Activated gamma-delta T cell (primary cell): ENCODE measurements around the gene PCP2.

ENCODE experiments used
- DNase-seq: peaks from one replicate; lab custom pipeline; 2025; lab: John Stamatoyannopoulos, UW
- total RNA-seq, 2 donors: gene quantifications; one replicate each; lab custom pipeline; 2026; lab: John Stamatoyannopoulos, UW

The PCP2 gene
- 3.1 to 4.3 reads per million in 2 donors for total RNA-seq

DNA sequence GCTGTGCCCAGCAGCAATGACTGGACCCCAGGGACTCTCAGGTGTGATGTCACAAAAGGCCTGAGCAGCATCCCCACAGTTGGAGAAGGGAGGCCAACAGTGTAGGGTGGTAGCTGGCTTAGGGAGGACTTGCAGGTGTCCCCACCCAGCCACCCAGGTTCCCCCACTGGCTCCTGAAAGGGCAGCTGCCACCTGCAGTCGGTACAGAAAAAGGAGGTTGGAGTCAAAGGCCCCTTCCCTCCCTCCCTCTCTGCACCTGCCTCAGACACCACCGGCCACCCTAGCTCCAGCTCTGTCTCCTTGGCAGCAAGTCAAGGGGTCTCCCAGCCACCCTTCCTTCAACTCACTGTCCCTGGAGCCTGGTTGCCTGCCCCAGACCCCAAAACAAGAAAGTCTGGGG, at the start of gene PCP2:
TSS of gene PCP2 (minus strand) at position 22 of the 400 bp plus-strand sequence. CDS start 262 bp downstream, outside the sequence.
- no peak for DNase-seq

- no peak for DNase-seq
Measured at GRCh38 chr19:7682175-7682855, 48.8 kb upstream of the PCP2 start.

DNA sequence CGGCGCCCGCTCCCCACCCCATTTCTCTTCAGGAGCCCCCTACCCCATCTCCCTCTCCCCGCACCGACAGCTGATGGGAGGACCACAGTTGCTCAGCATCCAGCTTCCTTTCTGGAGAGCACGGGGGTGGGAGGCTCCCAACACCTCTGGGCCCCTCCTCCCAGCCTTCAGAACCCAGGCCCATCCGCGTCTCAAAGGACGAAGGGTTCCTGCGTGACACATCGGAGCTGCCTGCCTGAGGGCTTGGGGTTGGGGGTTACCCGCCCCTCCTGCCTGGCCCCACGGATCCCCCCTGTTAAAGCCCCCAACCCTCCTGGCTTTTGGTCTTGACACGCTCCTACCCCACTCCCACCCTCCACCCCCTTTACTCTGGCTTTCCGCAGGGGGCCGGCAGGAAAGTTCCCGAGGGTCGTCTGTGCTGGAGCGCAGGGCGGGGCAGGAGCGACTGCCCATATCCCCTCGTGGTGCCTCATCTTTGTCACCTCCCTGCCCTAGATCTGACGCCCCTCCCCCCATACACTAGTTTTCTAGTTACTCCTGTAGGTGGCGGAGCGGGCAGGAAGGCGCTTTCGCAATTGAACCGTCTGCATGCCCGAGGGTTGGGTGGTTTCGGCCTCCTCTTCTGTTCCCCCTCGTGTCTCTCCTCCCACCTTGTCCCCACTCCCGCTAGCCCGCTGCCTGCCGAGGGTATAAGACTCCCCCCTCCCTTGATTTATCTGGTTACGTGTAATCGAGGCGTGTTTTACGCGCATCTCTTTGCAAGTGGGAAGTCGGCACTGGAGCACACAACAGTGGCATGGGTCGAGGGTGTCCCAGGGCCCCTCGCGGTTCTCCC, 48.0 kb upstream of the PCP2 start:
- DNase-seq: no peak

DNA sequence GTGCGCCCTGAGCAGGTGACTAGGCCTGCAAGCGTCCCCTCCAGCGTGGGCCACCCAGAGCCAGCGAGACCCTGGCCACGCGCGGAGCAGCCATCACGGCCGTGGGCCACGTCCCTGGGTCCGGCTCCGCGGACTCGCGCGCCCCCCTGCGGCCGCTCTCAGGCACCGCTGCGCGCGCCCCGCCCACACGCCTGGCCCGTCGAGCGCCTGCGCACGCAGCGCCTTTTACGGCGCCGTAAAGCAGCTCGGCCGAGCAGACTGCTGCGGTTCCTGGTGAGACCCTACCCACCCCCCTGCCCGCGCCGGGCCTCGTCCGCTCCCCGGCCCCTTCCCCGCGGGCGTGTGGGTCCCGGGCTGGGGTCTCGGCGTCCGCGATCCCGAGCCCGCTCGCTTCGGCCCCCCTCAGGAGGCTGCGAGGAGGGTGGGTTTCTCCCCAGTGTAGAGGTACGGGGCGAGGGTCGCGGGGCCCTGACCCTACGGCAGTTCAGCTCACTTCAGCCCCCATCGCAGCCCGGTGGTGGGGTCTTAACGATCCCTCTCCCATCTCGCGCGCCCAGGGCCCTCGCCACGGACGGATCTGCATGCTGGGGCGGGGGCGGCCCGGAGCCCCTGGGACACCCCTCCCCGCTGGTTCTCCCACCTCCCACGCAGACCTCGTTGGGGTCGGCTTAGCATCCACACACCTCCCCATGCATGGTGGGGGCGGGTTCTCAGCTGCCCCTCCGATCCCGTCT, 47.3 kb upstream of the PCP2 start, which contains the start of gene TRAPPC5:
TSS of gene TRAPPC5 (plus strand) at position 228 of the 734 bp plus-strand sequence. CDS start 1,421 bp downstream, outside the sequence.
- DNase-seq: peak; percentile 81

DNA sequence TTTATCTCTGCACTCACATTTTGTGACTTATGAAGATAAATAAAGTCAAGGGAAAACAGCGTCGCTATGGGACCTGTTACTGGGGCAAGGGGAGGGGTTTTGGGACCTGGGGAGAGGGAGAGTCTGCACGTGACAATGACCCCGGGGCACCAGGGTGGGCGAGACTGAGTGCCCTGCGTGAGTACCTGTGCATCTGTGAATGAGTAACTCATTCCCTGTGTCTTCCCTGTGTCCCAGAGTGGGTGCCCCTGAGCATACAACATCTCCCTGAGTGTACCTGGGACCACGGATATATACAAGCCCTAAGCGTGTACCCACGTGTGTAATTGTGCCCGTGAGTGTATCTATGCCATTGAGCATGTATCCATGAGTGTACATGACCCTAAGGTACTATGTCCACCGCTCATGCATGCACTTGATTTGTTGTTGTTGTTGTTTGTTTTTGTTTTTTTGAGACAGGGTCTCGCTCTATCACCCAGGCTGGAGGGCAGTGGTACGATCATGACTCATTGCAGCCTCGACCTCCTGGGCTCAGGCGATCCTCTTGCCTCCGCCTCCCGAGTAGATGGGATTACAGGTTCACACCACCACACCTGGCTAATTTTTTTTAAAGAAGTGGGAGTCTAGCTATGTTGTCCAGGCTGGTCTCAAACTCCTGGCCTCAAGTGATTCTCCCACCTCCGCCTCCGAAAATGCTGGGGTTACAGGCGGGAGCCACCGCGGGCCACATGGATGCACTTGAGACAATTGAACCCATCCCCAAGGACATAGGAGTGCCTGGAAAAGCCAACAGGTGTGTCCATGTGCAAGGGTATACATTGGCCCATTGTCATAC, 46.5 kb upstream of the PCP2 start:
- no peak for DNase-seq

DNA sequence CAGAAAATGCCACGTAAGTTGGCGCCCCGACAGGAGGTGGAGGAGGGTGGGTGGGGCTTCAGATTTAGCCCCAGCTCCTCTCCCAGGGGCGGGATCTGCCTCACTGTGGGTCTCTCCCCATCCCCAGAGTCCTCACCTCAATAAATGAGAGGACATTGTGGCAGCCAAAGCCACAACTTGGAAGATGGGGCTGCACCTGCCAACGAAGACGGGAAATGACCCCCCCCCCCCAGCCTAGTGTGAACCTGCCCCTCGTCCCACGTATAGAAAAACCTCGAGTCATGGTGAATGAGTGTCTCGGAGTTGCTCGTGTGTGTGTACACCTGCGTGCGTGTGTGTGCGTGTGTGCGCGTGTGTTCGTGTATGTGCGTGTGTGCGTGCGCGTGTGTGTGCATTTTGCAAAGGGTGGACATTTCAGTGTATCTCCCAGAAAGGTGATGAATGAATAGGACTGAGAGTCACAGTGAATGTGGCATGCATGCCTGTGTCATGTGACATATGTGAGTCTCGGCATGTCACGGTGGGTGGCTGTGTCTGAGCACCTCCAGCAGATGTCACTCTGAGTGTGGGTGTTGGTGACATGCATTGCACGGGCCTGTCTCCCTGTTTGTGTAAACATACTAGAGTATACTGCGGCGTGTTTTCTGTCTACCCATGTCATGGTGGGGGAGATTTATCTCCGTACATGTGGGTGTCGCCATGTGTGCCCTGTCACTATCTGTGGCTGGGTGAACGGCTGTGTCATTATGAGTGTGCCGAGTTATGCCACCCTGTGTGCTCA, 45.6 kb upstream of the PCP2 start:
- no peak for DNase-seq

DNA sequence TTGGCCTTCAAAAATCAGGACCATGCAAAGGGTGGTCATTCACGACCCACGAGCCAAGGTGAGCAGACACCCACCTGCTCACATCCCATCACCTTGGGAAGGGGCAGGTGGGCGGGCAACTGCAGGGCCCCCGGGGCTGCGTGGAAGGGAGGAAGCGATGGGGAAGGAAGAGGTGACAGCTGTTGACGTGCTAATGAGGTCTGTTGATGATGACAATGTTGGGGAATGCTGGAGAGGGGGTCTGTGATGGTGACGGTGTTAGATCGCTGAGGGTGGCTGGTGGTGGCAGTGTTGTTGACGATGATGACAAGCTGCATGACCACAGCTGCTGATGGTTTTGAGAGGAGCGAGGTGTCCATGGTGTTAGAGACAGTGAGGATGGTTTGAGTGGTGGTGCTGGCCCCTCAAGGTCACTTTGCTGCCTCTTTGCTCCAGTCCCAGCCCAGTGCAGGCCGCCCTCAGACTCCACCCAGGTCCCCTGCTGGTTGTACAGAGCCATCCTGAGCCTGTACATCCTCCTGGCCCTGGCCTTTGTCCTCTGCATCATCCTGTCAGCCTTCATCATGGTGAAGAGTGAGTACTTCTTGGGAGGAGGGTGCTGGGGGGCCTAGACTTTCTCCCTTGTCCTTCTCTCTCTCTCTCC, 44.3 kb upstream of the PCP2 start:
- DNase-seq: no peak

DNA sequence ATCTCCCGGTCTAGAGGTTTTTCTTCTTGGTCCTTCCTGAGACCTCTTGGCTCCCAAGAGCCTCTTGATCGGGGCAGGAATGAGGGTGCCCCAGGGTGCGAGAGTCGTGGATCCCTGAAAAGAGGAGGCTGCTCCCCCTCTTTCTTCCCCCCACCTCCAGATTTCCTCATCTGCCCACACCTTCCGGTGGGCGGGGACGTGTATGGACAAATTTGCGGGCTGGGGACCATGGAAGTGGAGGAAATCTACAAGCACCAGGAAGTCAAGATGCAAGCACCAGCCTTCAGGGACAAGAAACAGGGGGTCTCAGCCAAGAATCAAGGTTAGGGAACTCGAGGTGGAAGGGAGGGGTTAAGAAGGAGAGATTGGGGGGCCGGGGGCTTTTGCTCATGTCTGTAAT, 43.3 kb upstream of the PCP2 start, which contains the start of gene MCEMP1:
TSS of gene MCEMP1 (plus strand) at position 237 of the 400 bp plus-strand sequence. CDS start at position 268, 31 bp downstream.
- no peak for DNase-seq

GRCh38 chr19:7676376-7676775, 42.9 kb upstream of the PCP2 start:
- DNase-seq: no peak

DNA sequence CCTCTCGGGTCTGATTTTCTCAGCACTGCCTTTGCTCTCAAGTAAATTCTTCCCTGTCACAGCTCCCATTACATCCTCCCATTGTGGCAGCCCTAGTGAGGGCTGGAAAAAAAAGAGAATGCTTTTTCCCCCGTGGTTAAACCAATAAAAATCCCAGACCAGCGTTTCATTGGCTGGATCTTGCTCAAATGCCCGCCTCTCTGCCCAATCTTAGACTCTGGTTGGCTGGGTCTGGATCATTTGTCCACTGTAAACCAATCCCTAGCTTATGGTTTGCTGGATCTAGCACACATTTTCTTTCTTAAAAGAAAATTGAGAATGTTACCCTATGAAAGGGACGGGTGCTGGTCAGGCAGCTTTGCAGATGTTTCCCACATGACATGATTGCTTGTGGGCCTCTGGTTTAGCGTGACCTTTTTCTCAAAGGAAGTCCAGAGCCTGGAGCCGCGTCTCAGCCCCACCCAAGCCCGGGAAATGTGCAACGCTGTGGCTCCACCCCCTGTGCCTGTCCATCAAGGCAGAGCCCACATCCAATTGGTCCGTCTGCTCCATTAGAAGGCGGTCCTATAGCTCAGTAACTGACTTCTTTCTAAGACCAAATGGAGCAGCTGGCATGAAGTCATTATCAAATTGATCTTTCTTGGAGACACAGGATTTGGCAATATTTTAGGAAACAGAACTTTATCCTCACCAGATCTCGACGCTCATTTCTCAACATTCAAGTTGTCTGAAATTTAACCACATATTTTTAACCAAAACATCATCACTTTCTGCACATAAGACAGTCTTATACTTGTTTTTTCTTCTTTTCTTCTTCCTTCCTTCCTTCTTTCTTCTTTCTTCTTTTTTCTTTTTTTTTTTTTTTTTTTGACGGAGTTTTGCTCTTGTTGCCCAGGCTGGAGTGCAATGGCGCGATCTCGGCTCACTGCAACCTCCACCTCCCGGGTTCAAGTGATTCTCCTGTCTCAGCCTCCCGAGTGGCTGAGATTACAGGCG, 40.8 kb upstream of the PCP2 start:
- DNase-seq: no peak

DNA sequence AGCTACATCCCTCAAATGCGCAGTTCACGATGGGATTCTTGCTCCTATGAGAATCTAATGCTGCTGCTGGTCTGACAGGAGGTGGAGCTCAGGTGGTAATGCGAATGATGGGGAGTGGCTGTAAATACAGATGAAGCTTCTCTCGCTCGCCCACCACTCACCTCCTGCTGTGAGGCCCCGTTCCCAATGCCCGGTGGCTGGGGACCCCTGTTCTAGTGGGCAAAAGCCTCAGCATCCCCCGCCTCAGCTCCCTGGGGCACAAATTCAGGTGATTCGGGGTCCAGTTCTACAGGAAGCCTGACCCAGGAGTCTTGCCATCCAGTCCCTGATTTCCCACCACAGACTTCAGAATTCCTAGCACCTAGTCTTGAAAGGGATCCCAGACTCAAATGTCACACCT, 39.0 kb upstream of the PCP2 start:
- DNase-seq: no peak

GRCh38 chr19:7670790-7671189, 37.3 kb upstream of the PCP2 start:
- DNase-seq: no peak

- DNase-seq: no peak
Measured at GRCh38 chr19:7670150-7670783, 36.7 kb upstream of the PCP2 start.

GRCh38 chr19:7669641-7670040, 36.1 kb upstream of the PCP2 start:
- DNase-seq: no peak

DNA sequence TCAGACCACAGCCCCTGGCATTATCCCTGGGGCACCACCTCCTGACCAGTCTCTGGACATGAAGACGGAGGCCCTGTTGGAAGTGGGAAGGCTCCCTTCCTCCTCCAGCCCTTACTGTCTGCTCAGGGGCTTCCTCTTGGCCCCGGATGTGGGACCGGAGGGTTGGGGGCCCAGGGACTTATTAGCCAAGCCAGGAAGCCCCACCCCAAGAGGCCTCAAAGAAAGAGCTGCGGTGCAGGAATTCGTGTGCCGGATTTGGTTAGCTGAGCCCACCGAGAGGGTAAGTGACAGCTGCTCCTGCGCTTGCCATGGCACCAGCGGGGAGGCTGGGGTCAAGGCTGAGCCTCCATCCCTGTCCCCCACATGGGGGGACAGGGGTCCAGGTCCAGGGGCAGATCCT, 35.3 kb upstream of the PCP2 start, which contains the start of gene RETN:
TSS of gene RETN (plus strand) at position 208 of the 400 bp plus-strand sequence. CDS start 278 bp downstream, outside the sequence.
- DNase-seq: no peak

DNA sequence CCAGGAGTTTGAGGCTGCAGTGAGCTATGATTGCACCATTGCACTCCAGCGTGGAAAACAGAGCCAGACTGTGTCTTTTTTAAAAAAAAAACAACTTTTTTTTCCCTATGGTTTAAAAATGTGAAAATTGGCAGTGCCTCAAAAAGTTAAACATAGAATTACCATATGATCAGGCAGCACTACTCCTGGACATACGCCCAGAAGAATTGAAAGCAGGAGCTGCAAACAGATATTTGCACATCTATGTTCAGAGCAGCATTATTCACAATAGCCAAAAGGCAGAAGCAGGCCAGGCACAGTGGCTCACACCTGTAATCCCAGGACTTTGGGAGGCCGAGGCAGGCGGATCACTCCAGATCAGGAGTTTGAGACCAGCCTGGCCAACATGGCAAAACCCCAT, 31.6 kb upstream of the PCP2 start:
- no peak for DNase-seq

DNA sequence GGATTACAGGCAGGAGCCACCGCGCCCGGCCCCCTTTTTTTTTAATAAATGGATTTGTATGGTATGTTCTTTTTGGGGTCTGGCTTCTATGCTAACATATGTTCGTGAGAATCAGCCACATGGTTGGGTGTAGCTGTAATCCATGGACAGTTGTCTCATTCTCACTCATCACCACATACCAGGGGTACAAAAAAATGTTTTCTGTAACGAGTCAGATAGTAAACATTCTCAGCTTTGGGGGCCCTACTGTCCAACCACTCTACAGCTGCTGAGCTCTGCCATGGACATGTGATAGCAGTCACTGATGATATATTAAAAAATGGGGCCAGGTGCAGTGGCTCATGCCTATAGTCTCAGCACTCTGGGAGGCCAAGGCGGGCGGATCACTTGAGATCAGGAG, 30.2 kb upstream of the PCP2 start:
- no peak for DNase-seq

- DNase-seq: no peak
Measured at GRCh38 chr19:7662657-7663056, 29.1 kb upstream of the PCP2 start.
